Suprapubic skin (tissue), 4 donors: ENCODE data around the gene C10orf95. TPM values are rescaled to one million over a fixed set of nuclear protein-coding genes. Genes with fewer than 3 reads are reported as not detected.
A peak's percentile ranks its signal among the peaks of the same experiment; 100 is the strongest.

Source experiments
- DNase-seq, 2 donors: peaks; one replicate each; pipeline ENCODE4 v3.0.0-alpha.2; 2019; ENCODE audit warnings: low spot score in 2 of 2
- H3K27ac ChIP-seq: fragments of 200-600 bp; sonication (generic); one replicate; pipeline ENCODE4 v1.5.1; 2019
- H3K27me3 ChIP-seq: fragments of 200-600 bp; sonication (generic); one replicate; pipeline ENCODE4 v1.5.1; 2019
- H3K36me3 ChIP-seq: fragments of 200-600 bp; sonication (generic); one replicate; pipeline ENCODE4 v1.5.1; 2019
- H3K4me1 ChIP-seq: fragments of 200-600 bp; sonication (generic); one replicate; pipeline ENCODE4 v1.5.1; 2019
- H3K4me3 ChIP-seq: fragments of 200-600 bp; sonication (generic); one replicate; pipeline ENCODE4 v1.5.1; 2019; ENCODE audit warnings: mild to moderate bottlenecking
- H3K9me3 ChIP-seq: fragments of 200-600 bp; sonication (generic); one replicate; pipeline ENCODE4 v1.5.1; 2019
- CTCF ChIP-seq, 2 donors: fragments of 200-600 bp in 1 of 2; fragments of 450-650 bp in 1 of 2; sonication (generic) in 1 of 2; IDR thresholded peaks; one replicate each; pipeline ENCODE4 v1.5.1; 2016 to 2019; ENCODE audit warnings: antibody characterized with exemption in 2 of 2, mild to moderate bottlenecking in 1 of 2, moderate library complexity in 1 of 2
- EP300 ChIP-seq: sonication (generic); formaldehyde crosslinking; IDR thresholded peaks from one replicate; pipeline ENCODE4 v1.6.1; 2017; ENCODE audit warnings: antibody characterized with exemption
- POLR2A ChIP-seq, 2 donors: fragments of 450-650 bp; IDR thresholded peaks; one replicate each; pipeline ENCODE4 v1.6.1; 2017; ENCODE audit warnings: antibody characterized with exemption in 2 of 2, mild to moderate bottlenecking in 2 of 2, moderate library complexity in 2 of 2
- POLR2AphosphoS5 ChIP-seq, 3 donors: sonication (generic); formaldehyde crosslinking; IDR thresholded peaks; one replicate each; pipeline ENCODE4 v1.6.1; 2017; ENCODE audit warnings: antibody characterized with exemption in 3 of 3
- WGBS: methylation state at CpG from one replicate; pipeline ENCODE4 v1.1.5; 2018; 5-methylcytosine and 5-hydroxymethylcytosine counted together
- total RNA-seq, 4 donors: library from RNA; depleted of rRNA; stranded (reverse); fragments of >200 nt; gene quantifications; one replicate each; pipeline ENCODE4 v1.1.0, GENCODE V29; 2016

Gene C10orf95
- total RNA-seq, 4 donors from 2014 or later, result 1.4 to 7.1 (median 5.4) TPM

GRCh38 chr10:102425444-102425843 is 25.9 kb downstream of the C10orf95 start:
- WGBS, result 100% methylated on average over 1 of the region's 1 CpG

DNA sequence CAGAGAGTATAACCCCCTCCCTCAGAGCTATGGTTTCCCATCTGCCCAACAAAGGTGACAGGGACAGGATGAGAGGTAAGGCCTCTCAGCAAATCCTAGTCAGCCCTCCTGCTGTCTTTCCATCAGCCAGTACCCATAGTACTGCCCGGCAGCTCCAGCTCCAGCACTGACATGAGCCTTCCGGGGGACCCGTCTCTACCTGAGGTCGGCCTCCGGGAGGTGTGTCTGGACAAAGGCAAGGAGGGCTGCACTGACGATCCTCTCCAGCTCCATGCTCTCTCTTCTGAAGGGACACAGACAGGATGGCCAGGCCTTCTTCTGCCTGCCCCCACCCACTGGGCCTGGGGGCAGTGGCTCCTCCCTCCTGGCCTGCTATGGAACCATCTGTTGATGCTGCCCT is 26.4 kb downstream of the C10orf95 start:
- no peak overlapping the region for H3K4me3 ChIP-seq

More at GRCh38 chr10:102425444-102425843, 25.9 kb downstream of the C10orf95 start:
- H3K27me3 ChIP-seq, result no peaks in the 10 kb centered on the region
- H3K9me3 ChIP-seq, result no peaks in the 10 kb centered on the region
- H3K27ac ChIP-seq, result no peak overlapping the region
- peaks cover 21% of the 10 kb centered on the region for H3K4me1 ChIP-seq
- H3K36me3 ChIP-seq, result peaks cover 12% of the 10 kb centered on the region
- no peak for TF ChIP-seq EP300
- no peak for TF ChIP-seq CTCF (IDR thresholded peaks at IDR 0.05)
- TF ChIP-seq POLR2A (IDR thresholded peaks at IDR 0.05), result no peak
- TF ChIP-seq POLR2AphosphoS5 (IDR thresholded peaks at IDR 0.05), result no peak
- no peak overlapping the region for H3K4me3 ChIP-seq
- DNase-seq, result no peak

GRCh38 chr10:102424145-102424544 is 27.2 kb downstream of the C10orf95 start:
- TF ChIP-seq POLR2AphosphoS5 (IDR thresholded peaks at IDR 0.05), result no peak
- 76% methylated on average over 7 of the region's 9 CpGs for WGBS
- Histone ChIP-seq H3K27ac (no peak overlapping the region), H3K4me3 (no peak overlapping the region), H3K27me3 (peaks cover 2% of the 10 kb centered on the region), H3K36me3 (peaks cover 12% of the 10 kb centered on the region), H3K9me3 (no peaks in the 10 kb centered on the region), H3K4me1 (peaks cover 34% of the 10 kb centered on the region)
- no peak for DNase-seq

More for the DNA sequence above, 26.4 kb downstream of the C10orf95 start:
- H3K27me3 ChIP-seq, result no peaks in the 10 kb centered on the region
- no peaks in the 10 kb centered on the region for H3K9me3 ChIP-seq
- no peak for DNase-seq
- TF ChIP-seq CTCF (IDR thresholded peaks at IDR 0.05) (no peak), POLR2AphosphoS5 (IDR thresholded peaks at IDR 0.05) (no peak), POLR2A (IDR thresholded peaks at IDR 0.05) (no peak), EP300 (no peak)
- peaks cover 12% of the 10 kb centered on the region for H3K36me3 ChIP-seq
- 94% methylated on average over 6 of the region's 6 CpGs for WGBS
- peaks cover 26% of the 10 kb centered on the region for H3K4me1 ChIP-seq
- no peak overlapping the region for H3K27ac ChIP-seq

- H3K9me3 ChIP-seq, result no peaks in the 10 kb centered on the region
- no peak overlapping the region for H3K27ac ChIP-seq
- peaks cover 12% of the 10 kb centered on the region for H3K36me3 ChIP-seq
- DNase-seq, result no peak
- peaks cover 9% of the 10 kb centered on the region for H3K27me3 ChIP-seq
- TF ChIP-seq POLR2AphosphoS5 (IDR thresholded peaks at IDR 0.05) (no peak), CTCF (IDR thresholded peaks at IDR 0.05) (no peak), EP300 (no peak), POLR2A (IDR thresholded peaks at IDR 0.05) (no peak)
- 83% methylated on average over 13 of the region's 13 CpGs for WGBS
- H3K4me3 ChIP-seq, result peak overlapping the region; percentile 69
- H3K4me1 ChIP-seq, result peaks cover 39% of the 10 kb centered on the region
These were observed 27.9 kb downstream of the C10orf95 start for GRCh38 chr10:102423372-102423968.

GRCh38 chr10:102422545-102423129 is 28.7 kb downstream of the C10orf95 start:
- Histone ChIP-seq H3K4me1 (peaks cover 39% of the 10 kb centered on the region), H3K4me3 (peak overlapping the region; percentile 69), H3K9me3 (no peaks in the 10 kb centered on the region), H3K36me3 (peaks cover 12% of the 10 kb centered on the region), H3K27me3 (peaks cover 17% of the 10 kb centered on the region), H3K27ac (peak overlapping the region; percentile 88)
- peak in 1 of 2 donors; percentile 81 for TF ChIP-seq CTCF (IDR thresholded peaks at IDR 0.05)
- no peak for TF ChIP-seq POLR2AphosphoS5 (IDR thresholded peaks at IDR 0.05)
- DNase-seq, result peak in 1 of 2 donors; percentile 83
- 2% methylated on average over 24 of the region's 28 CpGs for WGBS
